Measurements from ENCODE around the gene SH2D5. TPM values are rescaled to one million over a fixed set of nuclear protein-coding genes. Genes with fewer than 3 reads are reported as not detected.

Gene SH2D5
- total RNA-seq, 1 experiment from 2014 or later = 8.7 TPM

DNA sequence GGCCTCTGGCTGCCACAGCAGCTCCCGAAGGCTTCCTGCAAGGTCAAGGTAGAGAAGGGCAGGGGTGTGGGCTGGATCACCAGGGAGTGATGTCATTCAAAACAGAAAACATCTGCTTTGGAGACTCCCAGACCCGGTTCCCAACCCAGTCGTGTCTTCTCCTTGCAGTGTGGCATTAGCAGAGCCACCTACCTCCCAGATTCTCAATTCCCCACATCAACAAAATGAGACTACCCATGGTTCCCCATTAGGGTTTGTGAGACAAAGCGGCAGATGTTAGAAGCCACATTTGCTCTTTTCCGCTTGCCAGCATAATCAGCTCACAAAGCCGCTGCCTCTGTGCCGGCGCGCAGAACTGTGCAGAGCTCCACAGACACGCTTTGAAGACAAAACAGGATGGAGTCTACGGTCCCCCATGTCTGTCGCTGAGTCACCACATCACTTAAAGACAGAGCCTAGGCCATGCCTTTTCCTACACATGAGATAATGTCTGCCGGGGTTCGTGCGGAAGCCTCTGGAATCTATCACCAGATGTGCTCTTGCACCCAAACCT lies 27.2 kb downstream of the SH2D5 start:
- no peak overlapping the region for H2BK12ac ChIP-seq (ENCODE audit: insufficient read length, low read depth, low read length)
- H3K79me2 ChIP-seq (ENCODE audit: insufficient read depth, low read length) = no peaks in the 10 kb centered on the region
- H3K79me1 ChIP-seq (ENCODE audit: insufficient read depth, low read depth, low read length, poor library complexity, severe bottlenecking) = no peaks in the 10 kb centered on the region
- no peaks in the 10 kb centered on the region for H4K20me1 ChIP-seq (ENCODE audit: control insufficient read depth, insufficient read depth, insufficient read length)
- no peaks in the 10 kb centered on the region for H3K23me2 ChIP-seq (ENCODE audit: insufficient read length, low read depth, low read length, poor library complexity, severe bottlenecking)
- H2AFZ ChIP-seq (ENCODE audit: low read length) = no peak overlapping the region
- no peak overlapping the region for H3K4me2 ChIP-seq (ENCODE audit: insufficient read depth, insufficient read length, low read length)
- Mint-ChIP-seq H3K27me3 (ENCODE audit: low read depth) (peaks cover 4% of the 10 kb centered on the region; the same call in 1 of the 2 replicates), H3K9me3 (no peaks in the 10 kb centered on the region), H3K4me1 (no peaks in the 10 kb centered on the region), H3K36me3 (ENCODE audit: insufficient read depth in 1 of 3, low read depth in 3 of 3) (peaks cover 5 to 36% (median 9%) of the 10 kb centered on the region in 3 experiments; a peak in 4 of 7 replicates), H3K27ac (no peak overlapping the region), H3K4me3 (no peak overlapping the region)
- TF ChIP-seq, protein P1, sequence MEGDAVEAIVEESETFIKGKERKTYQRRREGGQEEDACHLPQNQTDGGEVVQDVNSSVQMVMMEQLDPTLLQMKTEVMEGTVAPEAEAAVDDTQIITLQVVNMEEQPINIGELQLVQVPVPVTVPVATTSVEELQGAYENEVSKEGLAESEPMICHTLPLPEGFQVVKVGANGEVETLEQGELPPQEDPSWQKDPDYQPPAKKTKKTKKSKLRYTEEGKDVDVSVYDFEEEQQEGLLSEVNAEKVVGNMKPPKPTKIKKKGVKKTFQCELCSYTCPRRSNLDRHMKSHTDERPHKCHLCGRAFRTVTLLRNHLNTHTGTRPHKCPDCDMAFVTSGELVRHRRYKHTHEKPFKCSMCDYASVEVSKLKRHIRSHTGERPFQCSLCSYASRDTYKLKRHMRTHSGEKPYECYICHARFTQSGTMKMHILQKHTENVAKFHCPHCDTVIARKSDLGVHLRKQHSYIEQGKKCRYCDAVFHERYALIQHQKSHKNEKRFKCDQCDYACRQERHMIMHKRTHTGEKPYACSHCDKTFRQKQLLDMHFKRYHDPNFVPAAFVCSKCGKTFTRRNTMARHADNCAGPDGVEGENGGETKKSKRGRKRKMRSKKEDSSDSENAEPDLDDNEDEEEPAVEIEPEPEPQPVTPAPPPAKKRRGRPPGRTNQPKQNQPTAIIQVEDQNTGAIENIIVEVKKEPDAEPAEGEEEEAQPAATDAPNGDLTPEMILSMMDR (conservative IDR thresholded peaks at IDR 0.05) = no peak
- H4K8ac ChIP-seq (replicated peaks; ENCODE audit: insufficient read length, low read depth, low read length) = no peak overlapping the region
- no peaks in the 10 kb centered on the region for H3K4me1 ChIP-seq (ENCODE audit: insufficient read depth, low read length)
- no peak overlapping the region for H2AK5ac ChIP-seq (ENCODE audit: insufficient read length, low read length)
- no peak for DNase-seq
- no peaks in the 10 kb centered on the region for H3K27me3 ChIP-seq (ENCODE audit: insufficient read depth, low read length)
- H2BK20ac ChIP-seq (ENCODE audit: low read depth, low read length, poor library complexity, severe bottlenecking) = no peak overlapping the region
- H3K9ac ChIP-seq (ENCODE audit: extremely low read depth, insufficient read length, low read length) = no peak overlapping the region
- no peak overlapping the region for H3K18ac ChIP-seq (ENCODE audit: insufficient read length, low read depth, low read length)
- H3K23ac ChIP-seq (ENCODE audit: insufficient read length, low read depth, low read length) = no peak overlapping the region
- no peak overlapping the region for H2BK15ac ChIP-seq (ENCODE audit: low read depth, low read length)
- H3T11ph ChIP-seq (ENCODE audit: low read length) = no peak overlapping the region
- no peak overlapping the region for H3K4ac ChIP-seq (ENCODE audit: low read depth, low read length)
- no peak overlapping the region for H2BK120ac ChIP-seq (ENCODE audit: low read depth, low read length, poor library complexity, severe bottlenecking)
- no peaks in the 10 kb centered on the region for H3K9me3 ChIP-seq (ENCODE audit: control insufficient read depth, low read depth, low read length)
- no peak overlapping the region for H3K14ac ChIP-seq (ENCODE audit: insufficient read depth, low read length)
- H2BK5ac ChIP-seq (ENCODE audit: insufficient read length, low read length) = no peak overlapping the region
- no peak overlapping the region for H3K56ac ChIP-seq (ENCODE audit: insufficient read length, low read depth, low read length)
- no peak overlapping the region for H3K27ac ChIP-seq (ENCODE audit: insufficient read length, low read depth, low read length)
- H4K5ac ChIP-seq (ENCODE audit: insufficient read length, low read depth, low read length) = no peak overlapping the region
- H4K91ac ChIP-seq (ENCODE audit: insufficient read length, low read depth, low read length) = no peak overlapping the region
- no CpG with 5 or more reads among the region's 15 CpGs for WGBS (ENCODE audit: extremely low coverage, insufficient read length, low lambda C conversion rate)

All from H9 (cell line).